ENCODE data around the gene ECI1.

DNA sequence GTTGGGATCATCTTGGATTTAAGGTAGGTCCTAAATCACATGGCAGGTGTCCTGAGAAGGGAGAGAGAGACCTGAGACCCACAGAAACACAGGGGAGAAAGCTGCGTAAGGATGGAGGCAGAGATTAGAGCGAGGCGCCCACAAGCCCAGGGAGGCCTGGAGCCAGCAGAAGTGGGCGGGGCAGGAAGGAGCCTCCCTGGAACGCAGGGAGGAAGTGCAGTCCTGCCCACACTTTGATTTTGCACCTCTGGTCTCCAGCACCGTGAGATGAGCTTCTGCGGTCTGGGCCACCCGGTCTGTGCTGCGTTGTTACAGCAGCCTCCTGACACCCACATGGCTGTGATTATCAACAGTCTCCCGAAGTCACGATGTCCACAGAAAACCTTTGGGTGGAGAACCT is 8.8 kb downstream of the ECI1 start:
- TF ChIP-seq, protein P1, sequence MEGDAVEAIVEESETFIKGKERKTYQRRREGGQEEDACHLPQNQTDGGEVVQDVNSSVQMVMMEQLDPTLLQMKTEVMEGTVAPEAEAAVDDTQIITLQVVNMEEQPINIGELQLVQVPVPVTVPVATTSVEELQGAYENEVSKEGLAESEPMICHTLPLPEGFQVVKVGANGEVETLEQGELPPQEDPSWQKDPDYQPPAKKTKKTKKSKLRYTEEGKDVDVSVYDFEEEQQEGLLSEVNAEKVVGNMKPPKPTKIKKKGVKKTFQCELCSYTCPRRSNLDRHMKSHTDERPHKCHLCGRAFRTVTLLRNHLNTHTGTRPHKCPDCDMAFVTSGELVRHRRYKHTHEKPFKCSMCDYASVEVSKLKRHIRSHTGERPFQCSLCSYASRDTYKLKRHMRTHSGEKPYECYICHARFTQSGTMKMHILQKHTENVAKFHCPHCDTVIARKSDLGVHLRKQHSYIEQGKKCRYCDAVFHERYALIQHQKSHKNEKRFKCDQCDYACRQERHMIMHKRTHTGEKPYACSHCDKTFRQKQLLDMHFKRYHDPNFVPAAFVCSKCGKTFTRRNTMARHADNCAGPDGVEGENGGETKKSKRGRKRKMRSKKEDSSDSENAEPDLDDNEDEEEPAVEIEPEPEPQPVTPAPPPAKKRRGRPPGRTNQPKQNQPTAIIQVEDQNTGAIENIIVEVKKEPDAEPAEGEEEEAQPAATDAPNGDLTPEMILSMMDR (IDR thresholded peaks at IDR 0.05), result no peak
- no peak for TF ChIP-seq POLR2A (IDR thresholded peaks at IDR 0.05)

Data from body of pancreas (tissue), 4 donors.